Loucy (cell line): Measurements from ENCODE around the gene N4BP2L2.

Experiments used
- H2AFZ ChIP-seq: fragments of 200-600 bp; sonication (generic); 2 replicates; pipeline ENCODE4 v1.6.0; 2016; ENCODE audit warnings: antibody characterized with exemption, mild to moderate bottlenecking, low read length, moderate library complexity
- H3F3A ChIP-seq: fragments of 200-600 bp; 2 replicates; pipeline ENCODE4 v1.6.0; 2016; ENCODE audit warnings: antibody characterized with exemption, low read depth, mild to moderate bottlenecking
- H3K27me3 ChIP-seq: fragments of 200-600 bp; sonication (generic); 2 replicates; pipeline ENCODE4 v1.6.1; 2014; ENCODE audit warnings: low read length, mild to moderate bottlenecking; ENCODE audit not compliant: insufficient read depth, poor library complexity, severe bottlenecking
- H3K36me3 ChIP-seq: fragments of 200-600 bp; sonication (generic); 2 replicates; pipeline ENCODE4 v1.6.1; 2016; ENCODE audit warnings: low read length; ENCODE audit not compliant: insufficient read depth
- H3K4me1 ChIP-seq: fragments of 200-600 bp; sonication (generic); 2 replicates; pipeline ENCODE4 v1.5.1; 2014; ENCODE audit warnings: low read length, mild to moderate bottlenecking; ENCODE audit not compliant: insufficient read depth, poor library complexity, severe bottlenecking
- H3K4me2 ChIP-seq: fragments of 200-600 bp; sonication (generic); 2 replicates; pipeline ENCODE4 v1.6.0; 2014; ENCODE audit warnings: antibody characterized with exemption, low read length, low read depth, mild to moderate bottlenecking; ENCODE audit not compliant: poor library complexity, severe bottlenecking
- H3K4me3 ChIP-seq: fragments of 200-600 bp; sonication (generic); 2 replicates; pipeline ENCODE4 v1.5.1; 2014; ENCODE audit warnings: low read length, mild to moderate bottlenecking, mixed read lengths; ENCODE audit not compliant: poor library complexity, severe bottlenecking
- H3K79me2 ChIP-seq: fragments of 200-600 bp; sonication (generic); 2 replicates; pipeline ENCODE4 v1.6.1; 2014; ENCODE audit warnings: low read length; ENCODE audit not compliant: insufficient read depth
- H3K9ac ChIP-seq: fragments of 200-600 bp; sonication (generic); 2 replicates; pipeline ENCODE4 v1.6.0; 2014; ENCODE audit warnings: mild to moderate bottlenecking, low read depth, low read length, moderate library complexity; ENCODE audit not compliant: poor library complexity, severe bottlenecking
- H3K9me2 ChIP-seq: fragments of 200-600 bp; sonication (generic); replicated peaks from 2 replicates; pipeline ENCODE4 v1.6.1; 2016; ENCODE audit warnings: low read depth, low read length, mixed read lengths
- H3K9me3 ChIP-seq: fragments of 200-600 bp; sonication (generic); 2 replicates; pipeline ENCODE4 v1.6.1; 2014; ENCODE audit warnings: mild to moderate bottlenecking, antibody characterized with exemption, low read length, low read depth; ENCODE audit not compliant: insufficient read depth
- H4K20me1 ChIP-seq: fragments of 200-600 bp; sonication (generic); 2 replicates; pipeline ENCODE4 v1.6.0; 2014; ENCODE audit warnings: antibody characterized with exemption, low read length, mild to moderate bottlenecking; ENCODE audit not compliant: insufficient read depth, poor library complexity, severe bottlenecking
- CTCF ChIP-seq: fragments of 200-600 bp; sonication (generic); conservative IDR thresholded peaks from 2 replicates; pipeline ENCODE4 v1.5.1; 2014; ENCODE audit warnings: mild to moderate bottlenecking, antibody characterized with exemption, low read length
- EZH2phosphoT487 ChIP-seq: fragments of 200-600 bp; IDR thresholded peaks from 2 replicates; pipeline ENCODE4 v1.6.1; 2018; ENCODE audit warnings: antibody characterized with exemption, mild to moderate bottlenecking, moderate library complexity, borderline replicate concordance

N4BP2L2 gene

GRCh38 chr13:32419862-32420261 is 118.7 kb downstream of the N4BP2L2 start:
- Histone ChIP-seq H3K79me2 (peaks cover 43% of the 10 kb centered on the region), H4K20me1 (peaks cover 8% of the 10 kb centered on the region), H3K27me3 (no peaks in the 10 kb centered on the region), H3F3A (no peaks in the 10 kb centered on the region), H3K4me3 (no peak overlapping the region), H3K9me3 (no peaks in the 10 kb centered on the region; the same call in 1 of the 2 replicates), H3K9me2 (no peaks in the 10 kb centered on the region), H2AFZ (no peak overlapping the region), H3K9ac (no peak overlapping the region), H3K4me1 (peaks cover 29% of the 10 kb centered on the region), H3K36me3 (peaks cover 8% of the 10 kb centered on the region; the same call in 1 of the 2 replicates), H3K4me2 (no peak overlapping the region)
- no peak for TF ChIP-seq CTCF
- no peak for TF ChIP-seq EZH2phosphoT487

- Histone ChIP-seq H3K4me3 (no peak overlapping the region), H3K36me3 (peaks cover 8% of the 10 kb centered on the region; the same call in 1 of the 2 replicates), H3K4me1 (peaks cover 10% of the 10 kb centered on the region), H2AFZ (no peak overlapping the region), H3K79me2 (peaks cover 25% of the 10 kb centered on the region), H3K9ac (no peak overlapping the region), H3K4me2 (no peak overlapping the region), H3K9me3 (no peaks in the 10 kb centered on the region; the same call in 1 of the 2 replicates), H3K27me3 (no peaks in the 10 kb centered on the region), H4K20me1 (no peaks in the 10 kb centered on the region), H3F3A (no peaks in the 10 kb centered on the region), H3K9me2 (no peaks in the 10 kb centered on the region)
- TF ChIP-seq EZH2phosphoT487, result no peak
- no peak for TF ChIP-seq CTCF
Measured at GRCh38 chr13:32417995-32418394, 120.6 kb downstream of the N4BP2L2 start.

- Histone ChIP-seq H3K9me3 (no peaks in the 10 kb centered on the region; the same call in 1 of the 2 replicates), H3K9ac (no peak overlapping the region), H3K36me3 (peaks cover 4% of the 10 kb centered on the region; the same call in 1 of the 2 replicates), H3F3A (no peaks in the 10 kb centered on the region), H3K79me2 (peaks cover 4% of the 10 kb centered on the region; the same call in 1 of the 2 replicates), H3K4me3 (no peak overlapping the region), H2AFZ (no peak overlapping the region), H3K27me3 (no peaks in the 10 kb centered on the region), H3K4me1 (peaks cover under 1% of the 10 kb centered on the region), H3K9me2 (no peaks in the 10 kb centered on the region), H4K20me1 (no peaks in the 10 kb centered on the region), H3K4me2 (no peak overlapping the region)
- peak; percentile 74 for TF ChIP-seq CTCF
- TF ChIP-seq EZH2phosphoT487, result no peak
Measured at GRCh38 chr13:32415019-32415418, 123.6 kb downstream of the N4BP2L2 start.
